DOHH2 (cell line): ENCODE measurements around the gene AMMECR1.

Experiments
- H3F3A ChIP-seq: fragments of 200-600 bp; sonication (generic), shearing (Covaris generic); 2 replicates; pipeline ENCODE4 v1.6.0; 2016; ENCODE audit warnings: antibody characterized with exemption, mild to moderate bottlenecking; ENCODE audit not compliant: control insufficient read depth, insufficient read depth
- H3K27ac ChIP-seq: fragments of 200-600 bp; sonication (generic); 2 replicates; pipeline ENCODE4 v1.5.1; 2014; ENCODE audit warnings: low read depth, mild to moderate bottlenecking, low read length, moderate library complexity
- H3K27me3 ChIP-seq: fragments of 200-600 bp; sonication (generic); 2 replicates; pipeline ENCODE4 v1.6.1; 2014; ENCODE audit warnings: mild to moderate bottlenecking, low read length, mixed read lengths; ENCODE audit not compliant: control insufficient read depth
- H3K36me3 ChIP-seq: fragments of 200-600 bp; sonication (generic); 2 replicates; pipeline ENCODE4 v1.6.1; 2014; ENCODE audit warnings: mild to moderate bottlenecking, low read length, moderate library complexity, mixed read lengths; ENCODE audit not compliant: control insufficient read depth
- H3K4me1 ChIP-seq: fragments of 200-600 bp; sonication (generic); 2 replicates; pipeline ENCODE4 v1.6.1; 2014; ENCODE audit warnings: mild to moderate bottlenecking, low read length, mixed read lengths; ENCODE audit not compliant: control insufficient read depth
- H3K4me2 ChIP-seq: fragments of 200-600 bp; sonication (generic); 2 replicates; pipeline ENCODE4 v1.6.0; 2014; ENCODE audit warnings: mild to moderate bottlenecking, low read length, moderate library complexity
- H3K4me3 ChIP-seq: fragments of 200-600 bp; sonication (generic); 2 replicates; pipeline ENCODE4 v1.5.1; 2014; ENCODE audit warnings: mild to moderate bottlenecking, low read length, mixed read lengths
- H3K79me2 ChIP-seq: fragments of 200-600 bp; sonication (generic); 2 replicates; pipeline ENCODE4 v1.6.1; 2014; ENCODE audit warnings: mild to moderate bottlenecking, low read length, mixed read lengths; ENCODE audit not compliant: control insufficient read depth
- H3K9me2 ChIP-seq: fragments of 200-600 bp; sonication (generic); replicated peaks from 2 replicates; pipeline ENCODE4 v1.6.1; 2014; ENCODE audit warnings: mild to moderate bottlenecking, low read length, mixed read lengths; ENCODE audit not compliant: control insufficient read depth
- H3K9me3 ChIP-seq: fragments of 200-600 bp; sonication (generic); 2 replicates; pipeline ENCODE4 v1.6.1; 2014; ENCODE audit warnings: antibody characterized with exemption, low read length, mixed read lengths; ENCODE audit not compliant: control insufficient read depth, insufficient read depth
- H4K20me1 ChIP-seq: fragments of 200-600 bp; sonication (generic); 2 replicates; pipeline ENCODE4 v1.6.0; 2014; ENCODE audit warnings: low read depth, mild to moderate bottlenecking, antibody characterized with exemption, low read length, moderate library complexity; ENCODE audit not compliant: control insufficient read depth, insufficient read depth
- CTCF ChIP-seq: fragments of 200-600 bp; sonication (generic); IDR thresholded peaks from one replicate; pipeline ENCODE4 v1.5.1; 2014; ENCODE audit warnings: antibody characterized with exemption, mild to moderate bottlenecking, low read depth, low read length; ENCODE audit not compliant: poor library complexity, severe bottlenecking
- EZH2phosphoT487 ChIP-seq: fragments of 200-600 bp; sonication (generic); IDR thresholded peaks from 2 replicates; pipeline ENCODE4 v1.6.1; 2017; ENCODE audit warnings: borderline replicate concordance, mild to moderate bottlenecking, antibody characterized with exemption, low read length, moderate library complexity, mixed read lengths

The AMMECR1 gene

GRCh38 chrX:110280954-110281353, 36.9 kb downstream of the AMMECR1 start:
- Histone ChIP-seq H3K27me3 (no peaks in the 10 kb centered on the region), H3K4me3 (no peak overlapping the region), H3K79me2 (peaks cover 37% of the 10 kb centered on the region), H3K9me2 (no peaks in the 10 kb centered on the region), H3K27ac (no peak overlapping the region), H3F3A (no peaks in the 10 kb centered on the region), H3K36me3 (no peaks in the 10 kb centered on the region), H4K20me1 (no peaks in the 10 kb centered on the region), H3K4me2 (no peak overlapping the region), H3K4me1 (peaks cover 13% of the 10 kb centered on the region), H3K9me3 (no peaks in the 10 kb centered on the region)
- TF ChIP-seq EZH2phosphoT487 (no peak), CTCF (no peak)

GRCh38 chrX:110277609-110278008, 40.3 kb downstream of the AMMECR1 start:
- H3K27me3 ChIP-seq: no peaks in the 10 kb centered on the region
- peaks cover 24% of the 10 kb centered on the region for H3K4me1 ChIP-seq
- no peak overlapping the region for H3K4me3 ChIP-seq
- H3K9me2 ChIP-seq: no peaks in the 10 kb centered on the region
- peaks cover 26% of the 10 kb centered on the region for H3K79me2 ChIP-seq
- H3K36me3 ChIP-seq: no peaks in the 10 kb centered on the region
- no peaks in the 10 kb centered on the region for H3K9me3 ChIP-seq
- H3F3A ChIP-seq: no peaks in the 10 kb centered on the region
- no peak overlapping the region; the same call in 1 of the 2 replicates for H3K4me2 ChIP-seq
- H4K20me1 ChIP-seq: no peaks in the 10 kb centered on the region
- H3K27ac ChIP-seq: no peak overlapping the region
- TF ChIP-seq CTCF: no peak

- Histone ChIP-seq H3K4me2 (no peak overlapping the region), H3K9me3 (no peaks in the 10 kb centered on the region), H3K4me1 (peaks cover 24% of the 10 kb centered on the region), H3K79me2 (peaks cover 23% of the 10 kb centered on the region), H3K4me3 (no peak overlapping the region), H4K20me1 (no peaks in the 10 kb centered on the region), H3K27me3 (no peaks in the 10 kb centered on the region), H3K27ac (no peak overlapping the region), H3K36me3 (no peaks in the 10 kb centered on the region), H3K9me2 (no peaks in the 10 kb centered on the region), H3F3A (no peaks in the 10 kb centered on the region)
- no peak for TF ChIP-seq EZH2phosphoT487
- TF ChIP-seq CTCF: no peak
Measured at GRCh38 chrX:110276778-110277177, 41.1 kb downstream of the AMMECR1 start.

- H3K4me2 ChIP-seq: no peak overlapping the region
- H3K9me2 ChIP-seq: no peaks in the 10 kb centered on the region
- H3K79me2 ChIP-seq: peaks cover 11% of the 10 kb centered on the region
- no peaks in the 10 kb centered on the region for H3F3A ChIP-seq
- no peaks in the 10 kb centered on the region for H3K9me3 ChIP-seq
- H3K4me3 ChIP-seq: no peak overlapping the region
- peaks cover 19% of the 10 kb centered on the region for H3K4me1 ChIP-seq
- H3K27me3 ChIP-seq: no peaks in the 10 kb centered on the region
- no peaks in the 10 kb centered on the region for H4K20me1 ChIP-seq
- H3K36me3 ChIP-seq: no peaks in the 10 kb centered on the region
- TF ChIP-seq EZH2phosphoT487: no peak
- no peak for TF ChIP-seq CTCF
- no peak overlapping the region for H3K27ac ChIP-seq
Measured at GRCh38 chrX:110268886-110269285, 49.0 kb downstream of the AMMECR1 start.
